ENCODE measurements around the gene MEST.
"Not testable (repeated sequence)": the region's sequence is repeated elsewhere in the genome, so short reads cannot be mapped to it uniquely, and the experiment has no call there.

Gene MEST

DNA sequence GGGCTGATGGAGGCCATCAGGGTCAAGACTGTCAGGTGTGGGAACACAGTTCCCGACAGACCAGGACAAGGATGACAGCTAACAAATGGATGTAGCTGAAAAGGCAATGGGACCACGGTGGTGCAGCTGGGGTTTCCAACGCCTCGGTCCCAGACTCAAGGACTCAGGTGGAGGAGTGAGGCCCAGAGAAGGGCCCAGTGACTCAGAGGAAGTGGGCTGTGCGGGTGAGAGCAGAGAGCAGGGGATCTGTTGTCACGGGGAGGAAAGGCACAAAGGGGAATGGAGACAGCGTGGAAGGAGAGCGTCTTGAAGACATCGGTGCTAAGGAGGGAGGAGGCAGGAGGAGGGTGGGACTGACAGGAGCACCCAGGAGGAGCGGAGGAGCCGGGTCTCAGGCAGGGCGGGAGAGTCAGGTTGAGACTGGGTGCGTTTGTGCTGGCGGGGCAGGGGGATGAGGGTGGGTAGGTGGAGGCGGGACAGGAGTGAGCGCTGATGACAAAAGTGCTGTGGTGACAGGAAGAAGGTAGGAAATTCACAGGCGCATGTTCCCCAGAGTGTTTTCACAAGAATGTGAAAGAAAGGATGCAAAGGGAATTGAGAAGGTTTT, 31.7 kb downstream of the MEST start:
- DNase-seq (ENCODE audit: low read depth in 2 of 2) = not testable (repeated sequence)

DNA sequence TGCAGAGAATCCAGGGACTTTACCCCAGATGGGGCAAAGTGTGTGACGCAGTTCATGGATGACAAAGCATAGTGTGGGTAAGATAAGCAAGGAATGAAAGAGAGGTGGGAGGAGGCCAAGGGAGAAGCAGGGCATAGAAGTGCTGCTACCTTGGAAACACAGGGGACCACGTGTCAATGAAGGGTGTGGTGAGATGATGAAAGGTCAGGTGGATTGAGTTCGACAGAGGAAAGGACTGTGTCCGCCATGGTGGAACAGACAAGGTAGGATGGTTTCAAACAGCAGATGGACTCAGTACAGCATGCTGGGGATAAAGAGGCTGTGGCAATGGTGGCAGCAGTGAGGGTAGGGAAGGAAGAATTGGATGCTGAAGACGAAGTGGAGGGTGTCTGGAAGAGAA, 32.7 kb downstream of the MEST start:
- DNase-seq (ENCODE audit: low read depth in 2 of 2) = no peak

DNA sequence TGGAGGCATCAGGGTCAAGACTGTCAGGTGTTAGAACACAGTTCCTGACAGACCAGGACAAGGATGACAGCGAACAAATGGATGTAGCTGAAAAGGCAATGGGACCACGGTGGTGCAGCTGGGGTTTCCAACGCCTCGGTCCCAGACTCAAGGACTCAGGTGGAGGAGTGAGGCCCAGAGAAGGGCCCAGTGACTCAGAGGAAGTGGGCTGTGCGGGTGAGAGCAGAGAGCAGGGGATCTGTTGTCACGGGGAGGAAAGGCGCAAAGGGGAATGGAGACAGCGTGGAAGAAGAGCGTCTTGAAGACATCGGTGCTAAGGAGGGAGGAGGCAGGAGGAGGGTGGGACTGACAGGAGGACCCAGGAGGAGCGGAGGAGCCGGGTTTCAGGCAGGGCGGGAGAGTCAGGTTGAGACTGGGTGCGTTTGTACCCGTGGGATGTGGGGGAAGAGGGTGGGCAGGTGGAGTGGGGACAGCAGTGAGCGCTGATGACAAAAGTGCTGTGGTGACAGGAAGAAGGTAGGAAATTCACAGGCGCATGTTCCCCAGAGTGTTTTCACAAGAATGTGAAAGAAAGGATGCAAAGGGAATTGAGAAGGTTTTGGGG, 36.0 kb downstream of the MEST start:
- DNase-seq (ENCODE audit: low read depth in 2 of 2) = not testable (repeated sequence)

DNA sequence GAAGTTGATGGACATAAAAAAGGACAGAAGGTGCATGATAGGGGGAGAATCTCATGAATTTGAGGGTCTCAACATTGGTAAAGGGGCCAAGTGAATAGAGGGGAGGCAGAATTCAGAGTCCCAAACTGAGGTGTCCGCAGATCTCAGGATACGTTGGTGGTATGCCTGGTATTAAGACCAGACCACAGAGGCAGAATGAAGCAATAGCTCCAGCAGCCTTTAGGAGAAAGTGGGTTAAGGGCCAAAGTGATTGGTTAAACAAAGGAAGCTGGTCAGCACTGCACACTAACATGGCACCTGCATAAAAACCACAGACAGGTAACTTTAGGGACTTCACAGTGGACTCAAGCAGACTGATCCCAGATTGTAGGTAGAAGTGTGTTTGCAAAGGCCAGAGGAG, 37.5 kb downstream of the MEST start:
- DNase-seq (ENCODE audit: low read depth in 2 of 2) = no peak

DNA sequence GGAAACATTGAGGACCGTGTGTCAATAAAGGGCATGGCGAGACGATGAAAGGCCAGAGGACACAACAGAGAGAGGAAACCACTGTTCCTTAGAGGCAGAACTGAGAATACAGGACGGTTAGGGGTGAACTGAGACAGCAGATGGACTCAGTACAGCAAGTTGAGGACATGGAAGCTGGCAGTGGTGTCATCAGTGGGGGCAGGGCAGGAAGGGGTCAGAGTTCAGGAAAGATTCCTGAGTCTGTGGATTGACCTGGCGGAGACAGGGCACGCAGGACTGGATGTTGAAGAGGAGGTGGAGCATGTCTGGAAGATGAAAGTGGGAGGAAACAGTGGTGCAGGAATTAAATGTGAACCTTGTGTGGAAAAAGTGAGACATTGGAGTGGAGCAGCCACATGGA, 46.0 kb downstream of the MEST start:
- not testable (repeated sequence) for DNase-seq (ENCODE audit: low read depth in 2 of 2)

DNA sequence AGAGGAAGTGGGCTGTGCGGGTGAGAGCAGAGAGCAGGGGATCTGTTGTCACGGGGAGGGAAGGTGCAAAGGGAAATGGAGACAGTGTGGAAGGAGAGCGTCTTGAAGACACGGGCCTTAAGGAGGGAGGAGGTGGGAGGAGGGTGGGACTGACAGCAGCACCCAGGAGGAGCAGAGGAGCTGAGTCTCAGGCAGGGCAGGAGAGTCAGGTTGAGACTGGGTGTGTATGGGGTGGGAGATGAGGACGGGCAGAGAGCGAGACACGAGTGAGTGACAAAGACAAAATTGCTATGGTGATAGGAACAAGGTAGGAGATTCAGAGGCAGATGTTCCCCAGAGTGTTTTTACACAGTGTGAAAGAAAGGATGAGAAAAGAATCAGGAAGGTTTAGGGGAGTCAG, 49.4 kb downstream of the MEST start:
- DNase-seq (ENCODE audit: low read depth in 2 of 2) = not testable (repeated sequence)

DNA sequence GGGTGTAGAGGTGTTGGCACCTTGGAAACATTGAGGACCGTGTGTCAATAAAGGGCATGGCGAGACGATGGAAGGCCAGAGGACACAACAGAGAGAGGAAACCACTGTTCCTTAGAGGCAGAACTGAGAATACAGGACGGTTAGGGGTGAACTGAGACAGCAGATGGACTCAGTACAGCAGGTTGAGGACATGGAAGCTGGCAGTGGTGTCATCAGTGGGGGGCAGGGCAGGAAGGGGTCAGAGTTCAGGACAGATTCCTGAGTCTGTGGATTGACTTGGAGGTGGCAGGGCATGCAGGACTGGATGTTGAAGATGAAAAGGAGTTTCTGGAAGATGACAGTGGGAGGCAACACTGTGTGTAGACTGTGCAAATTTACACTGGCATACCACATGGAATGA, 50.4 kb downstream of the MEST start:
- DNase-seq (ENCODE audit: low read depth in 2 of 2) = not testable (repeated sequence)

DNA sequence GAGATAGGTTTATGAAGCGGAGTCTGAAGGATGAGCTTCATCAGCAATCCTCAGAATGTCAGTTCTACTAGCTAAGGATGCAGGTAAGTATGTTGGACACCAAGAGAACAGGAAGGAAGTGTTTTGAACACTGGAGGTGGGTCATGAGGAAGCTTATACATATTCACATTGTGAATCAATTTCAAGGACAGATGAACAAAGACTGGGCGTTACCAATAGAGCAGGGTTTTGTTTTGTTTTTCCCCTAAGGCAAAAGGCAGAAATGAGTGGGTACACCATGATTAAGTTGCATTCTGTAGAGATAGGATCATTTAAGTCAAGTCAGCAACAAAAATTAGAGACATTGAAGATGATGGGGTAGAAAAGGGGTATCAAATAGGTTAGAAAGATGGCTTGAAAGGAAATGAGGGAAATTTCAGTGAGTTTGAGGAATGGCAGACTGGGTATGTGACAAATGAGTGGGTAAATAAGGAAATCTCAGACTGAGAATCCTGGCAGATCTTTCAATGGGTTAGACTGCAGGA, 51.7 kb downstream of the MEST start:
- no peak for DNase-seq (ENCODE audit: low read depth in 2 of 2)

DNA sequence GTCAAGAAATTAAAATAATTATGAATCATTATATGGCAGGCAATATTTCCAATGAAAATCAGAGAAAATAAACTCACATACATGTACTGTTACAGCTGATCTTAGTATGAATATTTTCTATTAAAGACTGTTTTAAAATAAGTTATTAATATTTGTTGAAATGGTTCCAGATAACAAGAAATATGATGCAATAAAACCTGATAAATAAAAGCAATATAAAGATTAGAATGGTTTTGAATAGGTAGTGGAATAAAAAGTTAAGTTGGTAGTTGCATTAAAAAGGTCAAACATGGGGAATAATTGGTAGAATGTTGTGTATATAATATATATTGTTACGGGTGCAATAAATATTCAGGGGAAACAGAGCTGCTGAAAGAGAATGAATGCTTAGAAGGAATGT, 52.5 kb downstream of the MEST start:
- no peak for DNase-seq (ENCODE audit: low read depth in 2 of 2)

DNA sequence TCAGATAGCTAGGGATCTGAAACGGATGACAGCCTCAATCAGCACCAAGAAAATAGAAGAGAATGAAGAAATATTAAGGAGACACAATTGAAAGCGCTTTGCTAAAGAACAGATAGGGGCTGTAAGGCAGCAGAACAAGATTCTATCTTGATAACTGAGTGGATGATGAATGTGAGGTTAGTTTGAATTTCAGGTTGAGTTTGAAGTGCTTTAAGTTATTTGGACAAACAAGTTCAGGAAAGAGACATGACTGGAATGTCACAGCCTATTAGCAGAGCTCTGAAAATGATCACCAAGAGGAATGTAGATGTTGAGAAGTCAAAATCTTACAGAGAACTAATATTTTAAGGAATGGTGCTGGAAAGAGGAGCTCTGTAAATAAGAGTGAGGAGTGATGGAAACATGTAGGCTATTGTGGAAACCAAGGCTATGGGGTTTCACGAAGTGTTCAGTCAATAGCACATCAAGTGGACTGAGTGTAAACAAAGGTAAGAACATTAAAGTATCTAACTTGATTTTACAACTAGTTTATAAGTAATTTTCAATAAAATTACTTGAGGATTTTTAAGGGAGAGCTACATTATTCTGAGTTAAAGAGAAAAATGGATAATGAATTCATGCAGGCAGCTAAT, 61.6 kb downstream of the MEST start:
- no peak for DNase-seq (ENCODE audit: low read depth in 2 of 2)

DNA sequence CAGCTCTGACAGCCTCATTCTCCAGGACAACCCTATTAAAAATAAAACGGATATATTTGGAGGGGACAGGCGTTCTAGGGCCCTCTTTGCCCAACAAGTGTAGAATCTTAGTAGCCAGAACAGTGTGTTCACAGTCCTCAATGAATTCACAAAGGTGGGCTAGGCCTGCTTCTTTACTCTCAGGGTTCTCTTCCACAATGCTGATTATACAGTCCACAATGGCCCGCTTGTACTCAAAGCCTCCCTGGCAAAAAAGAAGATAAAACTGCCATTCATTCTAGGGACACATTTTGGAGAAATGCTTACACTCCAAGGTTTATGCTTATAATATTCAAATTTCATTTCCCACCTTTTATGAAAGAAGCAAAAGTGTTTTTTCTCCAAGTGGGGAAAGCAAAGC, 62.6 kb downstream of the MEST start:
- DNase-seq (ENCODE audit: low read depth in 2 of 2) = no peak
